Gastrocnemius medialis (tissue), 4 donors: ENCODE measurements around the gene CRTC3.

ENCODE experiments used
- CTCF ChIP-seq, 5 experiments: fragments of 450-650 bp in 3 of 5; fragments of 200-600 bp in 2 of 5; sonication (generic) in 2 of 5; IDR thresholded peaks in 4 of 5; conservative IDR thresholded peaks in 1 of 5; 1 replicate in 4 of 5; 2 replicates in 1 of 5; pipeline ENCODE4 v1.5.1; 2016 to 2019; ENCODE audit warnings: antibody characterized with exemption in 5 of 5, mild to moderate bottlenecking in 3 of 5, moderate library complexity in 3 of 5
- POLR2A ChIP-seq, 2 donors: fragments of 450-650 bp; IDR thresholded peaks; one replicate each; pipeline ENCODE4 v1.6.1; 2017; ENCODE audit warnings: antibody characterized with exemption in 2 of 2, mild to moderate bottlenecking in 2 of 2, moderate library complexity in 2 of 2

GRCh38 chr15:90482124-90483011, 47.4 kb upstream of the CRTC3 start:
- TF ChIP-seq CTCF (IDR thresholded peaks at IDR 0.05 in 4 of 5, conservative IDR thresholded peaks at IDR 0.05 in 1 of 5) (peak; percentile 57 to 75 (median 60)), POLR2A (IDR thresholded peaks at IDR 0.05) (no peak)
